ENCODE results near the gene PUS10. TPM values are rescaled to one million over a fixed set of nuclear protein-coding genes. Genes with fewer than 3 reads are reported as not detected.

Gene PUS10
- total and polyA plus RNA-seq, 11 donors, result 1.9 to 6.5 (median 4.4) TPM

GRCh38 chr2:60998628-60999545 is 19.2 kb downstream of the PUS10 start:
- no peak overlapping the region for H3K4me3 ChIP-seq
- DNase-seq (no peak), ATAC-seq (peak in 2 of 4 donors; percentile 42 to 51)
- 81 to 88% (median 84%) methylated on average over 4 of the region's 4 CpGs for WGBS, 4 donors
- H3K4me1 ChIP-seq, result peaks cover 0 to 8% (median 0%) of the 10 kb centered on the region in 12 donors
- no peaks in the 10 kb centered on the region for H3K27me3 ChIP-seq
- no peaks in the 10 kb centered on the region for H3K9me3 ChIP-seq
- peaks cover 0 to under 1% (median 0%) of the 10 kb centered on the region in 9 donors for H3K36me3 ChIP-seq
- no peak overlapping the region for H3K27ac ChIP-seq
- TF ChIP-seq CTCF (IDR thresholded peaks at IDR 0.05), result peak; percentile 40 to 74 (median 67)
- TF ChIP-seq POLR2A (IDR thresholded peaks at IDR 0.05), result no peak
- intact Hi-C loops (cut with DNase I), result loop anchor here (1.0 to 10.0 kb wide), 9 partner anchors 114 to 292 kb away; partner anchors contain the start of gene REL (in 1 of the 10)

- peaks cover 0 to 14% (median 0%) of the 10 kb centered on the region in 9 donors for H3K36me3 ChIP-seq
- H3K4me3 ChIP-seq, result no peak overlapping the region
- ATAC-seq, result no peak
- H3K27me3 ChIP-seq, result no peaks in the 10 kb centered on the region
- peak overlapping the region in 1 of 12 donors; percentile 83 for H3K27ac ChIP-seq
- peaks cover 0 to 18% (median 8%) of the 10 kb centered on the region in 12 donors for H3K9me3 ChIP-seq
- intact Hi-C loops (cut with DNase I), result loop anchor here in 1 of 10 donors (10.0 kb wide), 1 partner anchor 109 kb away; the partner anchor contains the start of gene REL
- peaks cover 0 to 6% (median 0%) of the 10 kb centered on the region in 12 donors for H3K4me1 ChIP-seq
- TF ChIP-seq CTCF (IDR thresholded peaks at IDR 0.05), result no peak
- TF ChIP-seq POLR2A (IDR thresholded peaks at IDR 0.05), result no peak
- DNase-seq, result no peak
Observed at GRCh38 chr2:60994131-60994530, 23.9 kb downstream of the PUS10 start.

- Histone ChIP-seq H3K27me3 (no peaks in the 10 kb centered on the region), H3K4me3 (peak overlapping the region in 3 of 12 donors; percentile 3 to 8 (median 7)), H3K4me1 (peaks cover 0 to 6% (median 0%) of the 10 kb centered on the region in 12 donors), H3K27ac (peak overlapping the region in 6 of 12 donors; percentile 22 to 83 (median 46)), H3K36me3 (peaks cover 0 to 14% (median 0%) of the 10 kb centered on the region in 9 donors), H3K9me3 (peaks cover 0 to 18% (median 8%) of the 10 kb centered on the region in 12 donors)
- intact Hi-C loops (cut with DNase I), result loop anchor here in 1 of 10 donors (10.0 kb wide), 1 partner anchor 108 kb away; the partner anchor contains the start of gene REL
- ATAC-seq (peak; percentile 20 to 85 (median 54)), DNase-seq (peak in 1 of 5 donors; percentile 17)
- 75 to 86% (median 82%) methylated on average over 7 of the region's 7 CpGs for WGBS, 4 donors
- TF ChIP-seq CTCF (IDR thresholded peaks at IDR 0.05) (no peak), POLR2A (IDR thresholded peaks at IDR 0.05) (no peak)
Observed at GRCh38 chr2:60992985-60993392, 25.1 kb downstream of the PUS10 start.

GRCh38 chr2:60991644-60992043 is 26.4 kb downstream of the PUS10 start:
- TF ChIP-seq CTCF (IDR thresholded peaks at IDR 0.05) (no peak), POLR2A (IDR thresholded peaks at IDR 0.05) (no peak)
- intact Hi-C loops (cut with DNase I), result loop anchor here in 1 of 10 donors (10.0 kb wide), 1 partner anchor 107 kb away; the partner anchor contains the start of gene REL
- peaks cover 0 to 18% (median 8%) of the 10 kb centered on the region in 12 donors for H3K9me3 ChIP-seq
- DNase-seq (no peak), ATAC-seq (no peak)
- H3K4me3 ChIP-seq, result no peak overlapping the region
- H3K27me3 ChIP-seq, result no peaks in the 10 kb centered on the region
- 93 to 96% (median 94%) methylated on average over 4 of the region's 4 CpGs for WGBS, 4 donors
- peaks cover 0 to 11% (median 0%) of the 10 kb centered on the region in 12 donors for H3K4me1 ChIP-seq
- H3K27ac ChIP-seq, result no peak overlapping the region
- H3K36me3 ChIP-seq, result peaks cover 0 to 14% (median 0%) of the 10 kb centered on the region in 9 donors
